WTC11 (cell line): ENCODE measurements around the gene TYSND1. TPM values are rescaled to one million over a fixed set of nuclear protein-coding genes. Genes with fewer than 3 reads are reported as not detected.

Experiments used
- ATAC-seq: fragments of 200-7000 bp; cut with Tn5 transposase; 2 replicates; pipeline ENCODE4 v1.10.0; 2021; ENCODE audit warnings: mild to moderate bottlenecking, moderate library complexity
- CTCF ChIA-PET: fragments of 300-600 bp; sonication (Branson Sonifier 250); formaldehyde crosslinking; loops from one replicate; lab custom pipeline; 2021; ENCODE audit warnings: antibody characterized with exemption; lab: Charles Lee
- POLR2A ChIA-PET: fragments of 350-600 bp; sonication (Branson Sonifier 250); formaldehyde crosslinking; loops from one replicate; lab custom pipeline; 2021; ENCODE audit warnings: antibody characterized with exemption; lab: Charles Lee
- DNase-seq: peaks from one replicate; pipeline ENCODE4 v3.0.0; 2021; ENCODE audit warnings: low spot score
- H3K27ac Mint-ChIP-seq: 2 replicates; pipeline ENCODE4 v1.8.0; 2021; ENCODE audit warnings: mixed read lengths
- H3K27me3 Mint-ChIP-seq: 2 replicates; pipeline ENCODE4 v1.8.0; 2021; ENCODE audit warnings: low read depth, mild to moderate bottlenecking, moderate library complexity, mixed read lengths
- H3K36me3 Mint-ChIP-seq: 2 replicates; pipeline ENCODE4 v1.8.0; 2021; ENCODE audit warnings: mixed read lengths
- H3K4me1 Mint-ChIP-seq: 2 replicates; pipeline ENCODE4 v1.8.0; 2022; ENCODE audit warnings: mixed read lengths
- H3K4me3 Mint-ChIP-seq: 2 replicates; pipeline ENCODE4 v1.8.0; 2021; ENCODE audit warnings: mild to moderate bottlenecking, moderate library complexity, mixed read lengths
- H3K9me3 Mint-ChIP-seq: 2 replicates; pipeline ENCODE4 v1.8.0; 2021; ENCODE audit warnings: mixed read lengths
- ATF1 ChIP-seq: sonication (generic); formaldehyde crosslinking; IDR thresholded peaks from 2 replicates; pipeline ENCODE4 v1.8.1; 2023; ENCODE audit warnings: mild to moderate bottlenecking, moderate library complexity, missing genetic modification reagents
- MXD4 ChIP-seq: fragments of 250-450 bp; sonication (Bioruptor Pico); IDR thresholded peaks from 2 replicates; pipeline ENCODE4 v1.8.0; 2021; ENCODE audit warnings: mild to moderate bottlenecking, moderate library complexity, borderline replicate concordance
- TP53 ChIP-seq: sonication (generic); formaldehyde crosslinking; IDR thresholded peaks from 2 replicates; pipeline ENCODE4 v1.8.1; 2023; ENCODE audit warnings: mild to moderate bottlenecking, missing genetic modification reagents
- ZNF263 ChIP-seq: sonication (generic); formaldehyde crosslinking; IDR thresholded peaks from 2 replicates; pipeline ENCODE4 v1.8.1; 2022; ENCODE audit warnings: low read depth, mild to moderate bottlenecking, moderate library complexity, missing genetic modification reagents
- ZNF317 ChIP-seq: sonication (generic); formaldehyde crosslinking; IDR thresholded peaks from 2 replicates; pipeline ENCODE4 v1.8.1; 2023; ENCODE audit warnings: low read depth, mild to moderate bottlenecking, moderate library complexity, missing genetic modification reagents, borderline replicate concordance
- total RNA-seq: library from RNA; stranded (reverse); gene quantifications from 3 replicates; pipeline ENCODE4 v1.2.3, GENCODE V29; 2021
- TF ChIP-seq, protein P1 (sequence below): fragments of 250-450 bp; sonication (Bioruptor Pico); IDR thresholded peaks from 2 replicates; pipeline ENCODE4 v1.9.0; 2021; ENCODE audit warnings: mild to moderate bottlenecking
- TF ChIP-seq, protein P2 (sequence below): sonication (generic); formaldehyde crosslinking; IDR thresholded peaks from 2 replicates; pipeline ENCODE4 v1.8.1; 2023; ENCODE audit warnings: mild to moderate bottlenecking, missing genetic modification reagents, borderline replicate concordance
- TF ChIP-seq, protein P3 (sequence below): sonication (generic); formaldehyde crosslinking; IDR thresholded peaks from 2 replicates; pipeline ENCODE4 v1.8.1; 2023; ENCODE audit warnings: mild to moderate bottlenecking, moderate library complexity, missing genetic modification reagents
- TF ChIP-seq, protein P4 (sequence below): sonication (generic); formaldehyde crosslinking; IDR thresholded peaks from 2 replicates; pipeline ENCODE4 v1.8.1; 2023; ENCODE audit warnings: mild to moderate bottlenecking, missing genetic modification reagents
- TF ChIP-seq, protein P5 (sequence below): fragments of 250-450 bp; sonication (Bioruptor Pico); conservative IDR thresholded peaks from 2 replicates; pipeline ENCODE4 v1.9.0; 2021; ENCODE audit warnings: mild to moderate bottlenecking

The TYSND1 gene
- total RNA-seq, 1 experiment from 2014 or later = 18.9 TPM

DNA sequence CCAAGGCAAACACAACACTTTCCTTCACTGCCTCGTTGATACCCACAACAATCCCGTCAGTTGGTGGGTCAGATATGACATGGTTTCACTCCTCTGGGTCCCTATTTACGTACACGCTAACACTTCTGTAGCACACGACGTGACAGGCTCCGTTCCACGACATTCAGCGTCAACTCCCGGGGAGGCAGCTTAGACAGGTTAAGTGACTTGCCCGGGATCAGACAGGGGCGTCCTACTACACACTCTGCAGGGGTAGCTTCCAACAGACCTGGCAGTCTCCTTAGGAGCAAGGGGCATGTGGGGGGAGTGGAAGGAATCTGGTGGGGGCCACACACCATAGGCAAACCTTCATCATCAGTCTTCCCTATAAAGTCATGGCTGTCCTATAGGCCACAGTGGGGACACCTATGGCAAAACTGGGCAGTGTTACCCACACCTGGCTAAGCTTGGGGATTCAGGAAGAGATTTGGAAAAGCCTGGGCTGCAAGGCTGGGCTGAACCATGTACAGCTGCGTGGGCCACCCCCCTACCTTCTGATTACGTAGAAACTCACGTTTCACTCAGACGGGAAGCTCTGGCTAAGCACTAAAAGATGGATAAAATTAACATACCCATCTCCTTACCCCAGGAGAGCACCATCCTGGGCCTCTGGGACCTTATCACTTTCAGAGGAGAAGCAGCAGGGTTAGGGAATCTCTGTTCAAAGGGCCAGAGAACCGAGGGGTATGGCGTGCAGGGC is 2.0 kb downstream of the TYSND1 start:
- ATAC-seq (no peak), DNase-seq (no peak)
- no peak overlapping the region for H3K27ac Mint-ChIP-seq
- H3K4me3 Mint-ChIP-seq = peak overlapping the region; percentile 78
- no peaks in the 10 kb centered on the region for H3K27me3 Mint-ChIP-seq
- no peaks in the 10 kb centered on the region for H3K36me3 Mint-ChIP-seq
- H3K4me1 Mint-ChIP-seq = peaks cover 16% of the 10 kb centered on the region
- POLR2A ChIA-PET = interaction anchor here (0.8 to 1.1 kb wide), 2 partner anchors 9 to 185 kb away, joined by 3 read pairs; no protein-coding TSS in a partner anchor
- CTCF ChIA-PET = interaction anchor here (1.0 to 4.0 kb wide), 8 partner anchors 23 to 358 kb away, joined by 3 to 79 read pairs (median 10); partner anchors contain the start of gene SAR1A
- TF ChIP-seq ZNF263 (CRISPR knock-in tag) (no peak), MXD4 (CRISPR knock-in tag) (no peak), ZNF317 (no peak), ATF1 (CRISPR knock-in tag) (no peak), TP53 (CRISPR knock-in tag) (no peak)
- TF ChIP-seq, protein P1, sequence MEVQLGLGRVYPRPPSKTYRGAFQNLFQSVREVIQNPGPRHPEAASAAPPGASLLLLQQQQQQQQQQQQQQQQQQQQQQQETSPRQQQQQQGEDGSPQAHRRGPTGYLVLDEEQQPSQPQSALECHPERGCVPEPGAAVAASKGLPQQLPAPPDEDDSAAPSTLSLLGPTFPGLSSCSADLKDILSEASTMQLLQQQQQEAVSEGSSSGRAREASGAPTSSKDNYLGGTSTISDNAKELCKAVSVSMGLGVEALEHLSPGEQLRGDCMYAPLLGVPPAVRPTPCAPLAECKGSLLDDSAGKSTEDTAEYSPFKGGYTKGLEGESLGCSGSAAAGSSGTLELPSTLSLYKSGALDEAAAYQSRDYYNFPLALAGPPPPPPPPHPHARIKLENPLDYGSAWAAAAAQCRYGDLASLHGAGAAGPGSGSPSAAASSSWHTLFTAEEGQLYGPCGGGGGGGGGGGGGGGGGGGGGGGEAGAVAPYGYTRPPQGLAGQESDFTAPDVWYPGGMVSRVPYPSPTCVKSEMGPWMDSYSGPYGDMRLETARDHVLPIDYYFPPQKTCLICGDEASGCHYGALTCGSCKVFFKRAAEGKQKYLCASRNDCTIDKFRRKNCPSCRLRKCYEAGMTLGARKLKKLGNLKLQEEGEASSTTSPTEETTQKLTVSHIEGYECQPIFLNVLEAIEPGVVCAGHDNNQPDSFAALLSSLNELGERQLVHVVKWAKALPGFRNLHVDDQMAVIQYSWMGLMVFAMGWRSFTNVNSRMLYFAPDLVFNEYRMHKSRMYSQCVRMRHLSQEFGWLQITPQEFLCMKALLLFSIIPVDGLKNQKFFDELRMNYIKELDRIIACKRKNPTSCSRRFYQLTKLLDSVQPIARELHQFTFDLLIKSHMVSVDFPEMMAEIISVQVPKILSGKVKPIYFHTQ (CRISPR knock-in tag) = no peak
- TF ChIP-seq, protein P2, sequence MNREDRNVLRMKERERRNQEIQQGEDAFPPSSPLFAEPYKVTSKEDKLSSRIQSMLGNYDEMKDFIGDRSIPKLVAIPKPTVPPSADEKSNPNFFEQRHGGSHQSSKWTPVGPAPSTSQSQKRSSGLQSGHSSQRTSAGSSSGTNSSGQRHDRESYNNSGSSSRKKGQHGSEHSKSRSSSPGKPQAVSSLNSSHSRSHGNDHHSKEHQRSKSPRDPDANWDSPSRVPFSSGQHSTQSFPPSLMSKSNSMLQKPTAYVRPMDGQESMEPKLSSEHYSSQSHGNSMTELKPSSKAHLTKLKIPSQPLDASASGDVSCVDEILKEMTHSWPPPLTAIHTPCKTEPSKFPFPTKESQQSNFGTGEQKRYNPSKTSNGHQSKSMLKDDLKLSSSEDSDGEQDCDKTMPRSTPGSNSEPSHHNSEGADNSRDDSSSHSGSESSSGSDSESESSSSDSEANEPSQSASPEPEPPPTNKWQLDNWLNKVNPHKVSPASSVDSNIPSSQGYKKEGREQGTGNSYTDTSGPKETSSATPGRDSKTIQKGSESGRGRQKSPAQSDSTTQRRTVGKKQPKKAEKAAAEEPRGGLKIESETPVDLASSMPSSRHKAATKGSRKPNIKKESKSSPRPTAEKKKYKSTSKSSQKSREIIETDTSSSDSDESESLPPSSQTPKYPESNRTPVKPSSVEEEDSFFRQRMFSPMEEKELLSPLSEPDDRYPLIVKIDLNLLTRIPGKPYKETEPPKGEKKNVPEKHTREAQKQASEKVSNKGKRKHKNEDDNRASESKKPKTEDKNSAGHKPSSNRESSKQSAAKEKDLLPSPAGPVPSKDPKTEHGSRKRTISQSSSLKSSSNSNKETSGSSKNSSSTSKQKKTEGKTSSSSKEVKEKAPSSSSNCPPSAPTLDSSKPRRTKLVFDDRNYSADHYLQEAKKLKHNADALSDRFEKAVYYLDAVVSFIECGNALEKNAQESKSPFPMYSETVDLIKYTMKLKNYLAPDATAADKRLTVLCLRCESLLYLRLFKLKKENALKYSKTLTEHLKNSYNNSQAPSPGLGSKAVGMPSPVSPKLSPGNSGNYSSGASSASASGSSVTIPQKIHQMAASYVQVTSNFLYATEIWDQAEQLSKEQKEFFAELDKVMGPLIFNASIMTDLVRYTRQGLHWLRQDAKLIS (CRISPR knock-in tag) = no peak
- TF ChIP-seq, protein P3, sequence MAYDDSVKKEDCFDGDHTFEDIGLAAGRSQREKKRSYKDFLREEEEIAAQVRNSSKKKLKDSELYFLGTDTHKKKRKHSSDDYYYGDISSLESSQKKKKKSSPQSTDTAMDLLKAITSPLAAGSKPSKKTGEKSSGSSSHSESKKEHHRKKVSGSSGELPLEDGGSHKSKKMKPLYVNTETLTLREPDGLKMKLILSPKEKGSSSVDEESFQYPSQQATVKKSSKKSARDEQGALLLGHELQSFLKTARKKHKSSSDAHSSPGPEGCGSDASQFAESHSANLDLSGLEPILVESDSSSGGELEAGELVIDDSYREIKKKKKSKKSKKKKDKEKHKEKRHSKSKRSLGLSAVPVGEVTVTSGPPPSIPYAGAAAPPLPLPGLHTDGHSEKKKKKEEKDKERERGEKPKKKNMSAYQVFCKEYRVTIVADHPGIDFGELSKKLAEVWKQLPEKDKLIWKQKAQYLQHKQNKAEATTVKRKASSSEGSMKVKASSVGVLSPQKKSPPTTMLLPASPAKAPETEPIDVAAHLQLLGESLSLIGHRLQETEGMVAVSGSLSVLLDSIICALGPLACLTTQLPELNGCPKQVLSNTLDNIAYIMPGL (CRISPR knock-in tag) = no peak
- TF ChIP-seq, protein P4, sequence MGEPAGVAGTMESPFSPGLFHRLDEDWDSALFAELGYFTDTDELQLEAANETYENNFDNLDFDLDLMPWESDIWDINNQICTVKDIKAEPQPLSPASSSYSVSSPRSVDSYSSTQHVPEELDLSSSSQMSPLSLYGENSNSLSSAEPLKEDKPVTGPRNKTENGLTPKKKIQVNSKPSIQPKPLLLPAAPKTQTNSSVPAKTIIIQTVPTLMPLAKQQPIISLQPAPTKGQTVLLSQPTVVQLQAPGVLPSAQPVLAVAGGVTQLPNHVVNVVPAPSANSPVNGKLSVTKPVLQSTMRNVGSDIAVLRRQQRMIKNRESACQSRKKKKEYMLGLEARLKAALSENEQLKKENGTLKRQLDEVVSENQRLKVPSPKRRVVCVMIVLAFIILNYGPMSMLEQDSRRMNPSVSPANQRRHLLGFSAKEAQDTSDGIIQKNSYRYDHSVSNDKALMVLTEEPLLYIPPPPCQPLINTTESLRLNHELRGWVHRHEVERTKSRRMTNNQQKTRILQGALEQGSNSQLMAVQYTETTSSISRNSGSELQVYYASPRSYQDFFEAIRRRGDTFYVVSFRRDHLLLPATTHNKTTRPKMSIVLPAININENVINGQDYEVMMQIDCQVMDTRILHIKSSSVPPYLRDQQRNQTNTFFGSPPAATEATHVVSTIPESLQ (CRISPR knock-in tag) = no peak
- TF ChIP-seq, protein P5, sequence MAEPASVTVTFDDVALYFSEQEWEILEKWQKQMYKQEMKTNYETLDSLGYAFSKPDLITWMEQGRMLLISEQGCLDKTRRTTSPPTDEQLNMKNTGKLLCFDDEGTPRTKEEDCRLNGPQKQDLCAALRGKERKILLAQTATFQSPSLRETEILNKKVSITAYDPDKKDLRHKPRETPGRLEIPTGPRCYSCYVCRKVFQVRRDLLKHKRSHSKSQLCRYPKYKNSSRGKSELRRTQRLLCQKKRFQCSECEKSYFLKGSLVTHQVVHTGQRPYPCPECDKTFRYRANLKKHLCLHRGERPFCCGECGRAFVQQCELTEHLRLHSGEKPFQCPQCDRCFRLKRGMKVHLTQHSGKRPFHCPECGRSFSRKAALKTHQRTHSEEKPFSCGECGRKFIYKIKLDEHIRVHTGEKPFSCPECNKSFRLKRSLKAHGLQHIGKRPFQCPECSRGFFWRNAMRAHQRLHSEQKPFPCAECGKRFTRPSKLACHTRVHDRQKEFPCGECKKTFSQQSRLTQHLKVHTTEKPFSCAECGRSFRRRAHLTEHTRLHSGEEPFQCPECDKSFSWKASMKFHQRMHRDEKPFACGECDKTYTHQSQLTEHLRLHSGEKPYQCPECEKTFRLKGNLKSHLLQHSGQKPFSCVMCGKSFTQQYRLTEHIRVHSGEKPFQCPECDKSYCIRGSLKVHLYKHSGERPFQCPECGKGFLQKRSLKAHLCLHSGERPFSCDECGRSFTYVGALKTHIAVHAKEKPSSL (CRISPR knock-in tag) = no peak
- no peaks in the 10 kb centered on the region for H3K9me3 Mint-ChIP-seq
